Measurements from ENCODE around the gene TOP3B.

DNA sequence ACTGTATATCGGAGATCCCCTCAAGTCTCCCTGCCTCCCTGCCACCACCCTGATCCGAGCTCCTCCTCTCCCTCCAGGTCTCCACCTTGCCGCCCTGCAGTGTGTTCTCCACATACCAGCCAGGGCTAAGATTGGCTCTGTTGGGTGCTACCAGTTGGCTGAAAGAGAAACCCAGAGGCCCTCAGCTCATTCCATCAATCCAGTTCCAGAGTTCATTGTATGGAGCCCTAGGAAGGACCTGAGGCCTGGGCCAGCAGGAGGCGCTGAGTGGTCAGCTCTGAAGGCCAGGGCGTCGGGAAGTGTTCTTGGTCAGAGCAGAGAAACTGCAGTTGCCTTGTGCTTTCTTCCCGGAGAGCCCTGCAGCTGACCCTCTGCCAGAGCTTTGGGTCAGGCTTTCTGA is 2.2 kb upstream of the TOP3B start:
- TF ChIP-seq, protein P1, sequence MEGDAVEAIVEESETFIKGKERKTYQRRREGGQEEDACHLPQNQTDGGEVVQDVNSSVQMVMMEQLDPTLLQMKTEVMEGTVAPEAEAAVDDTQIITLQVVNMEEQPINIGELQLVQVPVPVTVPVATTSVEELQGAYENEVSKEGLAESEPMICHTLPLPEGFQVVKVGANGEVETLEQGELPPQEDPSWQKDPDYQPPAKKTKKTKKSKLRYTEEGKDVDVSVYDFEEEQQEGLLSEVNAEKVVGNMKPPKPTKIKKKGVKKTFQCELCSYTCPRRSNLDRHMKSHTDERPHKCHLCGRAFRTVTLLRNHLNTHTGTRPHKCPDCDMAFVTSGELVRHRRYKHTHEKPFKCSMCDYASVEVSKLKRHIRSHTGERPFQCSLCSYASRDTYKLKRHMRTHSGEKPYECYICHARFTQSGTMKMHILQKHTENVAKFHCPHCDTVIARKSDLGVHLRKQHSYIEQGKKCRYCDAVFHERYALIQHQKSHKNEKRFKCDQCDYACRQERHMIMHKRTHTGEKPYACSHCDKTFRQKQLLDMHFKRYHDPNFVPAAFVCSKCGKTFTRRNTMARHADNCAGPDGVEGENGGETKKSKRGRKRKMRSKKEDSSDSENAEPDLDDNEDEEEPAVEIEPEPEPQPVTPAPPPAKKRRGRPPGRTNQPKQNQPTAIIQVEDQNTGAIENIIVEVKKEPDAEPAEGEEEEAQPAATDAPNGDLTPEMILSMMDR (IDR thresholded peaks at IDR 0.05) = peak in 2 of 4 donors; percentile 15 to 53
- no peak for TF ChIP-seq POLR2A (IDR thresholded peaks at IDR 0.05)

All from right lobe of liver (tissue), 4 donors.